Heart left ventricle (tissue), 16 donors: ENCODE measurements around the gene NLE1. TPM values are rescaled to one million over a fixed set of nuclear protein-coding genes. Genes with fewer than 3 reads are reported as not detected.

ENCODE experiments used
- ATAC-seq, 4 donors: fragments of 200-7000 bp; cut with Tn5 transposase; one replicate each; pipeline ENCODE4 v1.9.1; 2020 to 2022; ENCODE audit warnings: moderate library complexity in 4 of 4, mild to moderate bottlenecking in 3 of 4, moderate number of reproducible peaks in 1 of 4
- DNase-seq, 5 donors: peaks; one replicate each; pipeline ENCODE4 v3.0.0-alpha.2; 2020
- H3K27ac ChIP-seq, 12 donors: fragments of 200-600 bp; sonication (generic) in 4 of 12; one replicate each; pipeline versions ENCODE4 v1.5.0 to v1.8.0; 2016 to 2022; ENCODE audit warnings: mild to moderate bottlenecking in 2 of 12
- H3K27me3 ChIP-seq, 9 donors: fragments of 200-600 bp; sonication (generic) in 2 of 9; one replicate each; pipeline versions ENCODE4 v1.5.1 to v1.8.0; 2016 to 2022; ENCODE audit warnings: mild to moderate bottlenecking in 3 of 9
- H3K36me3 ChIP-seq, 9 donors: fragments of 200-600 bp; sonication (generic) in 2 of 9; one replicate each; pipeline versions ENCODE4 v1.5.0 to v1.8.0; 2018 to 2022; ENCODE audit warnings: mild to moderate bottlenecking in 2 of 9
- H3K4me1 ChIP-seq, 12 donors: fragments of 200-600 bp; sonication (generic) in 4 of 12; one replicate each; pipeline versions ENCODE4 v1.5.0 to v1.8.0; 2016 to 2022; ENCODE audit warnings: mild to moderate bottlenecking in 3 of 12
- H3K4me3 ChIP-seq, 12 donors: fragments of 200-600 bp; sonication (generic) in 4 of 12; one replicate each; pipeline versions ENCODE4 v1.5.0 to v1.8.0; 2017 to 2022; ENCODE audit warnings: mild to moderate bottlenecking in 9 of 12, moderate library complexity in 4 of 12
- H3K9me3 ChIP-seq, 12 donors: fragments of 200-600 bp; sonication (generic) in 4 of 12; one replicate each; pipeline versions ENCODE4 v1.5.0 to v1.8.0; 2016 to 2022; ENCODE audit warnings: mild to moderate bottlenecking in 1 of 12
- CTCF ChIP-seq, 12 donors: fragments of 200-600 bp; sonication (generic) in 4 of 12; IDR thresholded peaks; one replicate each; pipeline versions ENCODE4 v1.5.0 to v1.8.0; 2018 to 2022; ENCODE audit warnings: antibody characterized with exemption in 12 of 12, mild to moderate bottlenecking in 5 of 12
- POLR2A ChIP-seq, 2 donors: fragments of 450-650 bp; IDR thresholded peaks; one replicate each; pipeline ENCODE4 v1.6.1; 2017; ENCODE audit warnings: antibody characterized with exemption in 2 of 2, mild to moderate bottlenecking in 2 of 2, moderate library complexity in 2 of 2
- WGBS, 4 donors: extraction: QIAGEN DNeasy Blood & Tissue Kit in 2 of 4; methylation state at CpG; one replicate each; pipeline versions ENCODE4 v1.1.5 to v1.1.7; 2013 to 2018; 5-methylcytosine and 5-hydroxymethylcytosine counted together
- intact Hi-C, 10 donors: fragments of 100-400 bp; cut with DNase I; formaldehyde crosslinking; loops; one replicate each; pipeline versions ENCODE4 v1.11.1 to v1.14.2; 2022
- polyA plus RNA-seq, 2 donors: library from polyadenylated mRNA; stranded (reverse); fragments of 200-250 nt; gene quantifications; one replicate each; pipeline ENCODE4 v1.2.3, GENCODE V29; 2013
- total RNA-seq, 9 donors: library from RNA; depleted of rRNA in 2 of 9; stranded (reverse); fragments of >200 nt in 2 of 9; fragmentation: NEBNext Ultra II Directional in 3 of 9; extraction: Animal tissue kit (Norgen Biotek cat#: 25700) in 3 of 9; gene quantifications; one replicate each; pipeline versions ENCODE4 v1.1.0 to v1.2.4, GENCODE V29; 2016 to 2023
- donor health status: ischemic (EF 13 %, LVEDD 7.1; RV severe dilation, severe dysfunction).
- donor health status: healthy with polysubstance abuse.
- donor health status: DM: no; HTN: yes; CAD: no.
- donor health status: DM: no; HTN: no; CAD: no.
- donor health status: ischemic (EF 25% LVEDD 6.9; RV normal size, moderate dysfunction).
- donor health status: ischemic (EF 25% LVEDD 5.7; RV mildly dilated, moderate dysfunction).
- donor health status: healthy.
- donor health status: DM: yes; HTN: yes; CAD: no.
- donor health status: ischemic (EF 35%, LVEDD 5.7; RV mildly dilated, moderate dysfunction).
- donor health status: nonischemic (EF 11% LVEDD 7.7; RV severe dilation, severe dysfunction).
- donor health status: DM: yes; HTN: yes; CAD: no.
- donor health status: PGD.
- donor health status: ischemic (EF 29% LVEDD 5.4; RV normal size, mild dysfunction).
- donor health status: nonischemic (EF 23%, LVEDD 6.1; RV moderate dilation, normal function).

Gene NLE1
- total and polyA plus RNA-seq, 11 donors, result 1.8 to 8.5 (median 4.2) TPM

DNA sequence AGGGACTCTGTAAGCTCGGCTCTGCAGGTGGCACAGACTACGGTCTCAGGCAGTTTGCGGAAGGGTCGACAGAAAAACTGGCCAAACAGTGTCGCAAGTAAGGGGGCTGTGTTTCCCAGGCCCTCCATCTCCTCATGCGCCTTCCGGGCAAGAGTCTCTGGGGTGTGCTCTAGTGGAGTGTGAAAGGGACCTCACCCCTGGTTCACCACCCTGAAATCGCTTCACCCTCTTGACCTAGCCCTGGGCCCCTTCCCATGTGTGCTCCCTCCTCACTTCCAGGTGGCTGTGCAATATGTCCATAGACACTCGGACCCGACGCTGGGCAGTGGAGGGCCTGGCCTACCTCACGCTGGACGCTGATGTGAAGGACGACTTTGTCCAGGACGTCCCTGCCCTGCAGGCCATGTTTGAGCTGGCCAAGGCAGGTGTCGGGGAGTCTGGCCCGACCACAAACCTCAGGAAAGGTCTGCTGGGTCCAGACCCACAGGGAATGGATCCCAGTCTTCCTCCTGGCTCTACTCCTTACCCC, 27.8 kb upstream of the NLE1 start:
- H3K9me3 ChIP-seq, result no peaks in the 10 kb centered on the region
- H3K36me3 ChIP-seq, result peaks cover 0 to 83% (median 16%) of the 10 kb centered on the region in 9 donors
- TF ChIP-seq POLR2A (IDR thresholded peaks at IDR 0.05) (no peak), CTCF (IDR thresholded peaks at IDR 0.05) (no peak)
- ATAC-seq (peak in 1 of 4 donors; percentile 29), DNase-seq (no peak)
- H3K27ac ChIP-seq, result no peak overlapping the region
- no peaks in the 10 kb centered on the region for H3K27me3 ChIP-seq
- H3K4me1 ChIP-seq, result peaks cover 0 to 10% (median 0%) of the 10 kb centered on the region in 12 donors
- H3K4me3 ChIP-seq, result no peak overlapping the region
- intact Hi-C loops, result loop anchor here (2.0 to 10.0 kb wide), 12 partner anchors 72 to 577 kb away; partner anchors contain the start of genes SLFN12L (in 4 of the 10) and SLFN5 (in 2 of the 10)
- 82 to 89% (median 87%) methylated on average over 17 of the region's 17 CpGs for WGBS, 4 donors

DNA sequence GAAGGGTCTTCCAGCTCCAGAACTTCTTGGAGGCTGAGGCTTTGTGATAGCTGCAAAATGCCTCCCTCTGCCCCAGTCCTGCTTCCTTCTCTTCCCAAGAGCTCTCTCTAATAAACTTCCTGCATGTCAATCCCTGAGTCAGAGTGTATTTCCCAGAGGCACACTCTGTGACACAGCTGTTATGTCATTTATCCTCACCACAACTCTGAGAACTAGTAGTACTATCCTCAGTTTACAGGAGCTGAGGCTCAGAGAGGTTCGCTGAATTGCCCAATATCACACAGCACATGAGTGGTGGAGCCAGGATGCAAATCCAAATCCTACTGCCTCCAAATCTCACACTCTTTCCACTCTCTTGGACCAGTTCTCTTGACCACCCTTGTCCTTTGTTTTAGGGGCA, 25.6 kb upstream of the NLE1 start:
- H3K27me3 ChIP-seq, result no peaks in the 10 kb centered on the region
- TF ChIP-seq POLR2A (IDR thresholded peaks at IDR 0.05), result no peak
- no peak for TF ChIP-seq CTCF (IDR thresholded peaks at IDR 0.05)
- 80 to 88% (median 83%) methylated on average over 1 of the region's 1 CpG for WGBS, 4 donors
- H3K9me3 ChIP-seq, result no peaks in the 10 kb centered on the region
- peaks cover 0 to 10% (median 0%) of the 10 kb centered on the region in 12 donors for H3K4me1 ChIP-seq
- intact Hi-C loops, result loop anchor here in 4 of 10 donors (5.0 to 10.0 kb wide), 4 partner anchors 360 to 577 kb away; partner anchors contain the start of gene SLFN12L (in 1 of the 4)
- DNase-seq (no peak), ATAC-seq (no peak)
- H3K36me3 ChIP-seq, result peaks cover 0 to 82% (median 16%) of the 10 kb centered on the region in 9 donors
- no peak overlapping the region for H3K27ac ChIP-seq
- no peak overlapping the region for H3K4me3 ChIP-seq

DNA sequence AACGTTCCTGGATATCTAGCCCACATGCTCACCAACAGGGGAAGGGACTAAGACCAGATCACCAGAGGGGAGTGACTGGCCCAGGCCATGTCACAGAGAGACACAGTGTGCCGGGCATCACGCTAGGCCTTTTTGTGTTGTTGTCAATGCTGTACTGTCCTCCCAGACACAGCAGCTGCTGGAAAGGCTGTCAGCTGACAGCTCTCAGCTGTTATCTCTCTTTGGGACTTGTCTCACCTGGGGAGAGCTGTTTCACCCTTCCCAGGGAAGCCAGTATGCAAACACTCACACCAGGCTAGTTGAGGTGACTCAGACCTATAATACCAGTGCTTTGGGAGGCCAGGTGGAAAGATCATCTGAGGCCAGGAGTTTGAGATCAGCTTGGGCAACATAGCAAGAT, 24.9 kb upstream of the NLE1 start:
- TF ChIP-seq POLR2A (IDR thresholded peaks at IDR 0.05), result no peak
- TF ChIP-seq CTCF (IDR thresholded peaks at IDR 0.05), result no peak
- 17 to 51% (median 33%) methylated on average over 1 to 3 of the region's 3 CpGs for WGBS, 4 donors
- no peak overlapping the region for H3K27ac ChIP-seq
- ATAC-seq (no peak), DNase-seq (no peak)
- intact Hi-C loops, result loop anchor here in 4 of 10 donors (5.0 to 10.0 kb wide), 4 partner anchors 360 to 578 kb away; partner anchors contain the start of gene SLFN12L (in 1 of the 4)
- H3K27me3 ChIP-seq, result no peaks in the 10 kb centered on the region
- peaks cover 0 to 14% (median 0%) of the 10 kb centered on the region in 12 donors for H3K4me1 ChIP-seq
- H3K36me3 ChIP-seq, result peaks cover 0 to 81% (median 16%) of the 10 kb centered on the region in 9 donors
- no peaks in the 10 kb centered on the region for H3K9me3 ChIP-seq
- no peak overlapping the region for H3K4me3 ChIP-seq

GRCh38 chr17:35166526-35166925, 24.4 kb upstream of the NLE1 start:
- no peak overlapping the region for H3K27ac ChIP-seq
- intact Hi-C loops, result loop anchor here in 4 of 10 donors (5.0 to 10.0 kb wide), 4 partner anchors 361 to 578 kb away; partner anchors contain the start of gene SLFN12L (in 1 of the 4)
- H3K4me1 ChIP-seq, result peaks cover 0 to 14% (median 0%) of the 10 kb centered on the region in 12 donors
- peaks cover 0 to 83% (median 15%) of the 10 kb centered on the region in 9 donors for H3K36me3 ChIP-seq
- H3K27me3 ChIP-seq, result no peaks in the 10 kb centered on the region
- DNase-seq (no peak), ATAC-seq (no peak)
- no peak overlapping the region for H3K4me3 ChIP-seq
- TF ChIP-seq POLR2A (IDR thresholded peaks at IDR 0.05) (no peak), CTCF (IDR thresholded peaks at IDR 0.05) (no peak)
- WGBS, 4 donors, result 74 to 88% (median 84%) methylated on average over 5 of the region's 5 CpGs
- no peaks in the 10 kb centered on the region for H3K9me3 ChIP-seq
